NOMO-1 treated with DMSO at 0.1 percent for 48 hours (cell line): ENCODE data around the gene RPS21.

Experiments
- DNase-seq: peaks from one replicate; lab custom pipeline; 2025; ENCODE audit not compliant: unreplicated experiment; lab: John Stamatoyannopoulos, UW

The RPS21 gene

GRCh38 chr20:62377064-62377461 lies 9.8 kb upstream of the RPS21 start:
- no peak for DNase-seq

DNA sequence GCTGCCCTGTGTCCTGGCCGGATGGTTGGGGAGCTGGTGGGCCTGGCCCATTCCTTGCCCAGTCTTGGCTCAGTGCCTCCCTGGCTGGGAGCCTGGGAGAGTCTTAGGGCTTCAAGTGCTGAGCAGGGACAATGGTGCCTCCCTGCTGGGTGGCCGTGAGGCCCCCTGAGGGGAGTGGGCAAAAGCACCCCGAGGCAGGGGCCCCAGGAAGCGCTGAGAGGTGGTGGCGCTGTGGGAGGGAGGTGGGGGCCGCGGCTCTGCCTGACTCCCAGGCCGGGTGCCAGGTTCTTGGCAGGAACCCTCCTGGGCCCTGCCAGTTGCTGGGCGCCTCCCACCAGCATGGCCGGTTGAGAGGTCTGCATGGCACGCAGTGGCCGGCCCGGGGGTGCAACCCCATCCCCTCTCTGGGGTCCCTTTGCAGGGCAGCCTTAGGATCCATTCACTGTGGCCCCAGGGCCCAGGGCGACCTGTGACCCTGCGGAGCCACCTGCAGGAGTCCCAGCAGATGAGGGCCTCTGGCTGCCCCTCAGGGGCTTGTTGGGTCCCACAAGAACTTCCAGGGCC lies 9.2 kb upstream of the RPS21 start:
- no peak for DNase-seq

- no peak for DNase-seq
Observed at GRCh38 chr20:62378215-62378614, 8.7 kb upstream of the RPS21 start.

GRCh38 chr20:62381202-62381797 lies 5.6 kb upstream of the RPS21 start:
- no peak for DNase-seq

GRCh38 chr20:62381842-62382241 lies 5.1 kb upstream of the RPS21 start:
- no peak for DNase-seq

DNA sequence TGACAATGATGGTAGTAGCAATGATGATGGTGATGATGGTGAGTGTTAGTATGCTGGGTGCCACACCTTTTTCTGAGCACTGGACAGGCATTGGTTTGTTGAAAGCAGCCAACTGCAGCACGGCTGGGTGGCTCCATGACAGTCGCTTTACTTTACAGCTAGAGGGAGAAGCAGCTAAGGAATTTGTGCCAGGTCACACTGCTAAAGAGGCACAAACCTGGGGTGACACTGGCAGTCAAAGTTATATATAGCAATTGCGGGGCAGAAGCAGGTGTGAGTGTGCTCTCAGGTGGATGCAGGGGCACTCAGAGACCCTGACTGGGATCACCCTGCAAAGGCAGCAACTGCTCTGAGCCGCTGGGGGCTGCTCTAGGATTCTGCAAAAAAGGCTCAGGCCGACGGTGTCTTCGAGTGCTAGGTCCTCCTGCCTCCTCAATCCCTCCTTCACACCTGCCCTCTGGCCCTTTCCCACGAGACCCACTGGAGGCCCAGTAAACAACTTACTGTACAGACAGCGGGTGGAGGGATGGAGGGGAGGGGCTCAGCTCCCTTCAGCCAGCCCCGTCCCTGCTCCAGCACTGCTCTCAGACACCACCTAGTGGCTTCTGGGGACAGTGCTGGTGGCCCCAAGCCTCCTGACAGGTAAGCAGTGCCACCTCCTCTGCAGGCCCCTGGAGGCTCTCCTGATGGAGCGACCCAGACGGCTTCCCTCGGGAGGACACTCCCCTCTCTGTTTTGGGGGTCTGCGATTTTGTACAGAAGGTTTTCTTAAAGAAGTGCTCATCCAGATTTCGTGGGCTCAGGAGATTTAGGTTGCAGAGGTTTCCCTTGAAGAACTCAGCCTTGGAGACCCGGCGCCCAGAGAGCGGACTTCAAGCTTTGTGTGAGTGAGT lies 4.4 kb upstream of the RPS21 start:
- DNase-seq, result peak; percentile 48

DNA sequence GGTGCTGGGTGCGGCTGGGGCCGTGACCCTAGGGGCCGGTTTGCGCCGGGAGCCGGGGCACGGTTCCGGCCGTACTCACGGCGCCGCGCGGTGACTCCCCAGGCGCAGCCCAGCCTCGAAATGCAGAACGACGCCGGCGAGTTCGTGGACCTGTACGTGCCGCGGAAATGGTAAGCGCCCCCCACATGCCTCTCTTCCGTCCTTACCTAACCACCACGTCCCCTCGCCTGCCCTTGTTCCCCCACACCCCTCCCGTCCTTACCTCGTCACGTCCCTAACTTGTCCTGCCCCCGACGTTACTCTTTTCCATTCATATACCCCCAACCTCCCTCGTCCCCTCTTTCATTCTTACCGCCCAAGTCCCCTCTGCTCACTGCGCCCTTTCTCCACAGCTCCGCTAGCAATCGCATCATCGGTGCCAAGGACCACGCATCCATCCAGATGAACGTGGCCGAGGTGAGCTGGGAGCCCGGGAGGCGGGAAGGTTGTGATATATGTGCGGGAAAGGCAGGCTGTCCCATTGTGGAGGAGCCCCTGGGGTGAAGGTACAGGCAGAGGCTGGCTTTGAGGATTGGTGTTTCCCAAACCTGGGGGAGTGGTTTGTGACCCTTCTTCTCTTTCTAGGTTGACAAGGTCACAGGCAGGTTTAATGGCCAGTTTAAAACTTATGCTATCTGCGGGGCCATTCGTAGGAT lies 463 bp downstream of the RPS21 start:
- no peak for DNase-seq

GRCh38 chr20:62387933-62388635 lies 1.2 kb downstream of the RPS21 start:
- DNase-seq, result no peak

DNA sequence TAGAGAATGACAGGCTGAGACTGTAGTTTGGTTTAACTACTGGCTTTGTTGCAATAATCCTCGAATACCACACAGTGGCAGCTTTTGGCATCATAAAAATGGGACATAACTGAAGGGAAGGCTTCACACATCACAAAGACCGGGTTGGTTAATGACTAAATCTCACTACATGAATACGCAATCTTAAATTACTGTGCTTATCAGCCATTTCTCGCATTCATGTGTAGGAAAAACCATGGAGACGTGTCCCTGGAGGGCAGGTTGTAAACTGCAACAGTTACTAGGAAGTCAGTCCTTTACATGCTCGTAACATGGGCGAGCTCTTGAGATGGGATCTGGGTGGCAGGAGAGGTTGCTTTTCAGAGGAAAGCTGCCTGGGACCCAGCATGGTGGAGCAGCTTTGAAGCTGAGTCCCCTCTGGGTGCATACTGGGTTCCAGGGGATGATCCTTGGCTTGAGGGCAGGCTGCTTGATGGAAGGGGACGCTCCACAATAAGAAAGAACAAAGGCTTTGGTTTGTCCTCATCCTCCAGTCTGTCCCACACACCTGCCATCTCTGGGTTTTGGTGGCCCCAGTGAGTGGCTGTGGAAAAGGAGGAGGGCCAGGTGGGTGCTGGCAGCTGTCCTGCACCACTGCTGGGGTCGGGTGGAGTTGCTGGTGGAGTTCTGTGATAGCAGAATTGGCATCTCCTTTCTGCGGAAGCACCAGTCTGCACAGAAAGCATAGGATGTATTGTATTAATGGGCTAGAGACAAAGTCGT lies 2.1 kb downstream of the RPS21 start:
- DNase-seq, result no peak

DNA sequence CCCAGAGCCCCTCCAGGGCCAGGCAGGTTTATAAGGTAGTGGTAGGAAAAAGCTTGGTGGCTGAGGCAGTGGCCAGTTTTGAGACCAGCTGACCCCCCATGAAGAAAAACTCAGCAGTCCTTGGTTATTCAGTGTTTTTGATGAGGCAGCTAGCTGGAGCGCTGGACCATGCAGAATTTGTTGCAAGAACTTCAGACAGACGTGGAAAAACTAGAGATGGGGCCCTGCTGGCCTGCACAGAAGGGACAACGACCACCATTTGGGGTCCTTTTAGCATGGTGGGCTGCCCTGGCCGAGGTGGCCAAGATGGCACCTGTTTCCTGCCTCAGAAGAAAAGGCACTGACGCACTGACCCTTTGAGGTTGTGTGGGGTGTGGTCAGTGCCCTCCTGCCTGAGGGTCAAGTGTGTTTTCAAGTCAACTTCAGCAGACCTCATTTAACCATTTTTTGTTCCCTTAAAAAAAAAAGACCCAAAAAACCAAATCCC lies 2.7 kb downstream of the RPS21 start:
- DNase-seq, result no peak

DNA sequence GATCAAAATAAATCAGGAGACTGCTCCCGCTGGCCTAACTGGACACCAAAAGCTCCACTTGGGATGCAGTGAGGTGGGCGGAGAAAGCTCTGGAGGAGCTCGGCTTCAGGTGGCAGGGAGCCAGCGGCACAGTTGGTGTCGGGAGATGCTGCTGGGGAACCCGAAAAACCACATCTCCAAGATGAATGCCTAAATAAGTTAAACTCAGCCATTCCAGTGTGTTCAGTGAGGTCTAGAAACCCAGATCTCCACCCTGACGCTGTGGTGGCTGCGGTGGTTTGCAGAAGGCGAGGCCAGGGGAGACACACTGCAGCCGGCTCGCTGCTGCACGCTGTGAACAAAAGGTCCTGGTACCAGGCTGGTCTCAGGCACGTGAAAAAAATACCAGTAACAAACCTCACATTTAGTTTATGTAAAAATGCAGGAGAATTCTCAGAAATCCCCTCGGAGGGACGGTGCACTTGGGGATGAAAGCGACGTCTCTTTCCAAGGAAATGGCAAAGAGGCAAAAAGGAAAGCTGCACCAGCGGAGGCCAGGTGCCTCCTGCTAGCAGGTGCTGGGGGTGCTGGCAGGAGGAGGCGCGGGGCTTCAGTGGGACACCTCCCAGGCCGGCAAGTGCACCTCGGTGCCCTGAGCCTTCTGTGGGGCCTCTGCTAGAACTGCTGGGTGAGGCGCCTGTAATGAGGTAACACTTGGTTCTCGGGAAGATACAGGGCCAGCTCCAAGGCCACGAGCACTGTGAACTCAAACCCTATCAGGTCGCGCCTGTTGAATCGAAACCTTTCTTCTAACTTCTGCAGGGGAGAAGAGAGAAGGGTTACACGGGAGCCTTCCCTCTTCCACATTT lies 3.6 kb downstream of the RPS21 start:
- DNase-seq, result no peak

GRCh38 chr20:62391165-62392076 lies 4.5 kb downstream of the RPS21 start:
- no peak for DNase-seq

DNA sequence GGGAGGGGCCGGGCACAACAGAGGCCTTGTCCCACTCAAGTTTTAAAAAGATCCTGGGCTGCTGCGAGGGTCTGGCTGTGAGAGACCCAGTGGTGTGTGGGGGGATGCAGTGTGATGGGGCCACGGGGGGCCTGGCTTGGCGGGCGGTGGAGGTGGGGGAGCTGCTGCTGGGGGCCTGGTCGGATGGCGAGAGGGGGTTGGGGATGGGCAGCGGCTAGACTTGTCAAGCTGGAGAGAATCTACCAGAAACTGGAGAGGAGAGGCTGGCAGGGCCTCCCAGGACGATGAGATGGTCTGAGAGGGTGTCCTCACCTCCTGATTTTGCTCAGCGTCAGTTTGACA lies 5.1 kb downstream of the RPS21 start:
- DNase-seq, result no peak

- no peak for DNase-seq
Observed at GRCh38 chr20:62392621-62393334, 5.9 kb downstream of the RPS21 start.

GRCh38 chr20:62393335-62393665 lies 6.4 kb downstream of the RPS21 start:
- DNase-seq, result no peak

DNA sequence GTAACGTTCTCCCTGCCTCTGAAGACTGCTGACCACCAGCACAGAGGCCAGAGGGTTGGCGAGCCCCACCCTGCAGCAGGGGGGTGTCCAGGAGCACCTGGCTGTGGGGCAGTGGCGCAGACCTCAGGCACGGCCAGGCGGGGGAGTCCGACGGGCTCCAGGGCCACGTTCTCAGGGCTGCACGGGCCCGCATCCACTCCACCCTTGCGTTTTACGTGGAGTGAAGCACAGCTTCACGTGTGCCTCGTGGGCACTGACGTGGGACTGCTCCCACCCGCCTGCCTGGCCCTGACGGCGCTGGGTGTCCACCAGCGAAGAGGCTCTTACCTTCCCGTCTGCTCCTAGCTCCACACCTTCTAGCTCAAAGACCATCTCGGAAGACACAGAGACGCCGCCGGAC lies 6.9 kb downstream of the RPS21 start:
- DNase-seq, result no peak

- no peak for DNase-seq
Observed at GRCh38 chr20:62394248-62395245, 7.6 kb downstream of the RPS21 start.
